SH-SY5Y (cell line): ENCODE measurements around the gene PMS2.

Source experiments
- GATA2 ChIP-seq: IDR thresholded peaks from 2 replicates; pipeline ENCODE4 v1.6.1; 2011; ENCODE audit warnings: mild to moderate bottlenecking, low read depth, low read length
- GATA3 ChIP-seq: IDR thresholded peaks from 2 replicates; pipeline ENCODE4 v1.6.1; 2011; ENCODE audit warnings: low read depth, mild to moderate bottlenecking, low read length, moderate library complexity

DNA sequence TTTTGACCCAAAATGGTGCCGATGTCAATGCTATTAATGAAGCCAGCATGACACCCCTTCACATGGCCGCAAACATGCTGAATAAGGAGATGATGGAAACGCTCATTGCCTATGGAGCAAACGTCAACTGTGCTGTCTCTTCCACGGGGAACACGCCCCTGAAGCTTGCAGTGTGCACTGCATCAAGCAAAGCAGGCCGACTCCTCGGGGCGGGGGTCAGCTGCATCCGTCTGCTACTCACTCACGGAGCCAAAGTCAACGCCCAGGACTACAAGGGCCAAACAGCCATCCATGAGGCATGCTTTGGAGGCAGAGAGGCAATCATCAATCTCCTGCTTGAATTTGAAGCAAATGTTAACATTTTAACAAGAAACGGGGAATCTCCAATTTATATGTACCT, 26.8 kb upstream of the PMS2 start:
- no peak for TF ChIP-seq GATA3
- TF ChIP-seq GATA2 = no peak
